Measurements from ENCODE around the gene REC114.
"Not testable (repeated sequence)": the region's sequence is repeated elsewhere in the genome, so short reads cannot be mapped to it uniquely, and the experiment has no call there.

Gene REC114

DNA sequence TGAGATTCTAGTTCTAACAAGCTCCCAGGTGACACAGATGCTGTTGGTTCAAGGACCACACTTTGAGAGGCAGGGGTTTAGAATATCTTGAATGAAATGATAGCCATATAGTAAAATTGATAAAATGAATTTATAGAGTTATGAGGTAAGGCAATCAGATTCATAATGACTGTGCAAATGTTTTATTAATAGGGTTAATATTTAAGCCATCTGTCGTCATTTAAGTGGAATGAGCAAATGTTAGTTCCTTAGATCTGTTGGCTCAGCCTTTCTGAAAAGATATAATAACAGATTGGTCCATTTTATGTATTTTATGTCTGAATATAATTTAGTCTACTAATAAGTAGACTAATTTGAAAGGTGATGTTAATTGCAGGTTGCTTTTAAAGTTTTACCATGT, 12.9 kb downstream of the REC114 start:
- DNase-seq (ENCODE audit: low read depth) = no peak

DNA sequence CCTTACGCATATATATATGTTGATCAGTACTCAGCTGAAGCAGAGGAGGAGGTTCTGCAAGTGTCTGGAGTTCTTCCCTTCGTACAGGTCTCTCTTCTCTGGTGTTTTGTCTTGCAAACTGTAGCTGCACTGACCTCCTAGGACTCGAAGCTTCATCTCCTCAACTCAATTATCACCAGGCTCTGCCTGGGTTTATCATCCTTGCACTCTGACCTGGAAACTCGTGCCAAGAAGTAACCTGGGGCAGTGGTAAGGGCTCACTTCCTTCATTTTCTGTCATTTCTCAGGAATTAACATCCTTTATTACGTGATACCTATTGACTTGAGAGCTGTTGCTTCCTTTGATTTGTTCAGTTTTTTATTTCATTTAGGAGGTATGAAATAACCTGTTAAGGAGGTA, 14.4 kb downstream of the REC114 start:
- DNase-seq (ENCODE audit: low read depth) = no peak

DNA sequence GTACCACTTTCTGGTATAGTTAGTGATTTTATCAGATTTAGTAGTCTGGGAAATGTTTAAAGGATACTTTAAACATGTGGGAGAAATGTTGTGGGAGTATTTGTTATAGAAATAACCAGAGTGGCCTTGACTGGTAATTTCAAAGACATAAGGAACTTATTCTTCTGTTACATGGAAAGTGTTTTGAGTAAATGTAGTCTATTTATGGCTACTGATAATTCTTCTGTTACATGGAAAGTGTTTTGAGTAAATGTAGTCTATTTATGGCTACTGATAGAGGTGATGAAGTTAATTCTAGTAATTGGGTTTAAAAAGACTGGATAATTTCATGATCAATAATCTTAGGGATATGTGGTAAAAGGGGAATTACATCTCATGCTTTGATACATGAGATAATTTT, 17.7 kb downstream of the REC114 start:
- DNase-seq (ENCODE audit: low read depth) = no peak

DNA sequence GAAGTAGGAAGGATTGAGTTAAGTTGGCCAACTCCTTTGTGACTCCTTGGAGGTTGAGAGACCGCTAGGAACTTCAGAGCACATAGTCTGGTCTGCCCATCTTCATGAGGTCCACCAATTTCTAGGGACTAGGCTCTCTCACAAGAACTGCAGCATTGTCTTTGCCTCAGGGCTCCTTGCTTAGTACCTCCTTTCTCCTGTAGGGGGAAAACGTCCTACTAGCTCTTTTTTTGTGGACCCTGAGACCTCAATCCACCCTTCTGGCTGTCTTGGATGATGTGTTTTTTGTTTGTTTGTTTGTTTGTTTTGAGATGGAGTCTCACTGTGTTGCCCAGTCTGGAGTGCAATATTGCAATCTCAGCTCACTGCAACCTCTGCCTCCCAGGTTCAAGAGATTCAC, 21.6 kb downstream of the REC114 start:
- DNase-seq (ENCODE audit: low read depth) = no peak

DNA sequence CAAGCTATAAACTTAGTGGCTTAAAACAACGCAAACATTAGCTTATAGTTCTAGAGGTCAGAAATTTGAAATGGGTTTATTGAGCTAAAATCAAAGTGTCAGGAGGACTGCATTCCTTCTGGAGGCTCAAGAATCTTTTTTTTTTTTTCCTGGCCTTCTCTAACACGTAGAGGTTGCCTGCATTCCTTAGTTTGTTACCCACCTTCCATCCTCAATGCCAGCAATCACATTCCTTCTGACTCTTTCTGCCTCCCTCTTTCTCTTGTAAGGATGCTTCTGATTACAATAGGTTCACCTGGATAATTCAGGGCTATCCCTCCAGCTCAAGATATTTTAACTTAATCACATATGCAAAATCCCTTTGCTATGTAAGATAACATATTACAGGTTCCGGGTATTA, 24.8 kb downstream of the REC114 start:
- DNase-seq (ENCODE audit: low read depth) = no peak

DNA sequence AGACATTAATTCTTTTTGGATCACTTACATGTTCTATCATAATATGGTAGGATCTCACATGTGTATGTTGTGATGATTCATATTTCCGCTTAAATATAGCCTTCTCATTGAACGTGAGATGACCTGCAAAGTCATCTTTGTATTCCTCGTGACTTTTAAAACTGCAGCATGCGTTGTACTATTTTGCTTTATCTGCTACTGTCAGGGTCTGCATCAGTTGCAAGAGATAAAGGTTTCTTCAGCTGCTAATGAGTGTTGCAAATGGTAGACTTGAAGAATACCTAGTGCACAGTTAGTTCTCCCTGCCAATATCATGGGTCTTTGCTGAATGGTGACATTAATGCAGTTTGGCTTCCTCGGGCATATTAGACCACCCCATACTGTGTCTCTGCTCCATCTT, 31.8 kb downstream of the REC114 start:
- no peak for DNase-seq (ENCODE audit: low read depth)

DNA sequence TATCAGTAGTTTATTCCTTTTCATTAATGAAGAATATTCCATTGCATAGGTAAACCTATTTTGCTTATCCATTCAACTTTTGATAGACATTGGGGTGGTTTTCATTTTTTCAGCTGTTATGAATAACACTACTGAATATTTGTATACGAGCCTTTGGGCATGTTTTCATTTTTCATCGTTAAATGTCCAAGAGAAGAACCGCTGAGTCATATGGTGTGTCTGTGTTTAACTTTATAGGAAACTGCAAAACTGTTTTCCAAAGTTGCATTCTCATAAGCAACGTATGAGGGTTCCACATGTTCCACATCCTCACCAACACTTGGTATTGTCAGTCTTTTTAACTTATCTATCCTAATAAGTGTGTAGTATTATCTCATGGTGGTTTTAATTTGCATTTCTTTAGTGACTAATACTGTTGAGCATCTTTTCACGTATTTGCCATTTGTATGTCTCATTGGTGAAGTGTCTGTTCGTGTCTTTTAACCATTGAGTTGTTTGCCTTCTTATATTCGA, 33.8 kb downstream of the REC114 start:
- DNase-seq (ENCODE audit: low read depth) = no peak

DNA sequence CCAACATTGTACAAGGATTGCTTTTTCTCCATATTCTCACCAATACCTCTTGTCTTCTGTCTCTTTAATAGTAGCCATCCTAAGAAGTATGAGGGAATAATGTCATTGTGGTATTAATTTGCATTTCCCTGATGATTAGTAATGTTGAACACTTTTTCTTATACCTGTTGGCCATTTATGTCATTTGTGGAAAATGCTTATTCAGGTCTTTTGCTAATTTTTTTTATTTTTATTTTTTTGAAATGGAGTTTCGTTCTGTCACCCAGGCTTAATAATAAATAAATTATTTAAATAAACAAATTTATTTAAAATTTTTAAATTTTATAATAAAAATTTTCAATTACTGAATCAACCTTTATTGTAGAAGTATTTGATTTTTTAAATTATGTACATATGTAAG, 37.1 kb downstream of the REC114 start:
- no peak for DNase-seq (ENCODE audit: low read depth)

DNA sequence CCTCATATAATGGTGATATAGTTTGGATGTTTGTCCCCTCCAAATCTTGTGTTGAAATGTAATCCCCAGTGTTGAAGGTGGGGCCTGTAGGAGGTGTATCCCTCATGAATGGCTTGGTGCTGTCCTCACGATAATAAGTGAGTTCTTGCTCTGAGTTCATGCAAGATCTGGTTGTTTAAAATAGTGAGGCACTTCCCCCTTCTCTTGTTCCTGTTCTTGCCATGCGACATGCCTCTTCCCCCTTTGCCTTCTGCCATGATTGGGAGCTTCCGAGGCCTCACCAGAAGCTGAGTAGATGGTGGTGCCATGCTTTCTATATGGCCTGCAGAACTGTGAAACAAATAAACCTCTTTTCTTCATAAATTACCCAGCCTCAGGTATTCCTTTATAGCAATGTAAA, 39.2 kb downstream of the REC114 start:
- DNase-seq (ENCODE audit: low read depth) = no peak

DNA sequence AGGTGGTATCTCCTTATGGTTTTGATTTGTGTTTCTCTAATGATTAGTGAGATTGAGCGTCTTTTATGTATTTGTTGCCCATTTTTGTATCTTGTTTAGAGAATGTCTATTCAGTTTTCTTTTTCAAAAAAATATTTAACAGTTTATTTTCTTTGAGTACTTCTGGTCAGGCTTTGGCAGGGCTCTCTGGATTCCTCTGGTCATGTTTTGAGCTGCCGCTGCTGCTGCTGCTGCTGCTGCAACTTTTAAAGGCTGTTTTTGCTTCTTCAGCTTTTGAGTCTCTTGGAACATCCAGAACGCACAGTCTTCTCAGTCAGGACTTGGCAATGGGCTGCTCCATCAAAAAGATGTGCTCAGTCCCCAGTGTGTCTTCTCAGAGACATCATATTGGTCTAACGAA, 40.1 kb downstream of the REC114 start:
- no peak for DNase-seq (ENCODE audit: low read depth)

DNA sequence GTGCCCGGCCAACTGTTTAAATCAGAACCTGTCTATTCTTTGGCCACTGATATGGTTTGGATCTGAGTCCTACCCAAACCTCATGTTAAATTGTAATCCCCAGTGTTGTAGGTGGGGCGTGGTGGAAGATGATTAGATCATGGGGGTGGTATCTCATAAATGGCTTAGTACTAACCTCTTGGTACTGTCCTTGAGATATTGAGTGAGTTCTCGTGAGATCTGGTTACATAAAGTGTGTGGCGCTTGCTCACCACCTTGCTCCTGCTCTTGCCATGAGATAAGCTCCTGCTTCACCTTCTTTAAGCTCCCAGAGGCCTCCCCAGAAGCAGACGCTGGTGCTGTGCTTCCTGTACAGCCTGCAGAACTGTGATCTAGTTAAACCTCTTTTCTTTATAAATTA, 42.4 kb downstream of the REC114 start:
- DNase-seq (ENCODE audit: low read depth) = no peak

DNA sequence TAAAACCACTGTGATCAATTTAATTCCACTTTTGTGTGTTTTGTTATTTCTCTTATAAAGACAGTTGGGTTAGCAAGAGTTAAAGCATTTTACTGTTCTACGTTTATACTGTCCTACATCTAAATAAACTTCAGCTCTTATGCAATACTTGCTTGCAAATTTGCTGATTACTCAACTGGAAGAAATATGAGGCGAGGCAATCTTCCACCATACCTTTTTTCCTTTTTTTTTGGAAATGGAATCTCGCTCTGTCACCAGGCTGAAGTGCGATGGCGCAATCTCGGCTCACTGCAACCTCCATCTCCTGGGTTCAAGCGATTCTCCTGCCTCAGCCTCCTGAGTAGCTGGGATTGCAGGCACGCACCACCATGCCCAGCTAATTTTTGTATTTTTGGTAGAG, 42.9 kb downstream of the REC114 start:
- DNase-seq (ENCODE audit: low read depth) = not testable (repeated sequence)

DNA sequence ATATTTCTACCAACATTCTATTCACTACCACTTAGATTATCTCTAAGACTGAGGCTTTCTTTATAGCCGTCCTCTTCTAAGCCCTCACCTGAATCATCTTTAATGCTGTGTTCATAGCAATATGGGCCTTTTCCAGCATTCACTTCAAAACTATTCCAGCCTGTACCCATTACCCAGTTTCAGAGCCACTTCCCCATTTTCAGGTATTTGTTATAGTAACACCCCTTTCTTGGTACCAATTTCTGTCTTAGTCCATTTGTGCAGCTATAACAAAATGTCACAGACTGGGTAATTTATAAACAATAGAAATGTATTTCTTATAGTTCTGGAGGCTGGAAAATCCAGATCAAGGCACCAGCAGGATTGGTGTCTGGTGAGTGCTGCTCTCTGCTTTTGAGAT, 45.7 kb downstream of the REC114 start:
- no peak for DNase-seq (ENCODE audit: low read depth)

DNA sequence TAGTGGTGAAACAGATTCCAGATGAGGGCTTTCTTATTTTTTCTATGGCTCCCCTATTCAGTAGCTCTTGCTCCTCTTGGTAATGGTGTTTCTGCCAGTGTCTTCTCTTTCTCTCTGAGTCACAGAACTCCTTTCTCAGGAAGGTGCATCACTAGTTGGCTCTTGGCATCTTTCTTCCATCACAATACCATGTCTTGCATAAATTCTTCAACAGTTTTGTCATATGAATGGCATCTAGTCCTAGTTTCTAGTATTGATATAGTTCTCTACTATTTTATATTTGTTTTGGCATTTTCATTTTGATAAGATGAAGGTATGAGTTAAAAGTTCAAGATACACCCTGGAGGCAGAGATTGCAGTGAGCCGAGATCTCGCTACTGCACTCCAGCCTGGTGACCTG, 51.0 kb downstream of the REC114 start:
- DNase-seq (ENCODE audit: low read depth) = no peak

DNA sequence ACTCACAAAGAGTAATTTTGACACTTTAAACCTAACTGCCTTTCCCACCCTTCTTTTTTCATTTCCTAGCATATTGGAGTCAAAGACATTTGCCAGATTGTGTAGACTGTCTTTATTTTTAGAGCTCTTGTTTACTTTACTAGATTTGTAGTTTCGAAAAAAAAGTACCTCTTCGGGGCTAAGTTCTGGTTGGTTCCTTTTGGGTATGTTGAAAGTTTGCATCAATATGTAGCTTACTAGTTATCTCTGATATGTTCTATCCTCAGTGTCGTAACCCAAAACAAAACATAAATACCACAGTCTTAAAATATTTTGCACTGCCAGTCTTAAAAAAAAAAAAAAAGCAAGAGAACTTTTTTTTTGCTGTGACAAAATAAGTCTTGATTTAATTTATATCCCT, 52.2 kb downstream of the REC114 start:
- DNase-seq (ENCODE audit: low read depth) = no peak

DNA sequence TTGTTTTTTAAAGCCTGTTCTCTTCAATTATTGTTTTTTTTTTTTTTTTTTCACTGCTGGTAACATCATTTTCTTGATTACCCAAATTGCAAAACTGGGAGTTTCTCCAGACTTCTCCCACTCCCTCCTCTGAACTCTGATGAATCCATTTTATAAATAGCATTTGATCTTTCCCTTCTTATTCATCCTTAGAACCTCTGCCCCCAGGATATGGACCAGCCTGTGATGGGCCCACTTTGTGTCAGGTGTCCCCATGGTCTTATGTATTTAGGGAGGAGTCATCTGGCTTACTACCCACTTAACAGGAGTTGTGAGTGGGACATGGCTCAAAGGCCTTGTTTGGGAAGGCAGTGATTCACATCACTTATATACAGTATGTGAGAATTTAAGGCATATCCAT, 57.7 kb downstream of the REC114 start:
- DNase-seq (ENCODE audit: low read depth) = no peak

DNA sequence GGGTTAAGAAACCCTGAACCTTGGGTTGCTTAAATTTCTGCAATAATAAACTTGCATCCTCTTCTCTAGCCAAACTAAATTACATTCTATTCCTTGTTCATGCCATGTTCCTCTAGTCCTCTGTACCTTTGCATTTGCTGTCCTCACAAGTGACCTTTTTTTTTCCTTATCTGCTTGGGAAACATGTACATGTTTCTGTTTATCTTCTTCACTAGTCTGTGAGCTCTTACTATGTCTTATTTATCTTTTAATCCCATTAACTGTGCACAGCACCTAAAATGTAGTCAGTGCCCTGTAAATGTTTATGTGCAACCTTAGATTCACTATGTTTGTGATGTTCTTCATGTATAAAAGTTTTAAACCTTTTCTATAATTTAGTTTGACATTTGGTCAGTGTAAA, 61.9 kb downstream of the REC114 start:
- no peak for DNase-seq (ENCODE audit: low read depth)

DNA sequence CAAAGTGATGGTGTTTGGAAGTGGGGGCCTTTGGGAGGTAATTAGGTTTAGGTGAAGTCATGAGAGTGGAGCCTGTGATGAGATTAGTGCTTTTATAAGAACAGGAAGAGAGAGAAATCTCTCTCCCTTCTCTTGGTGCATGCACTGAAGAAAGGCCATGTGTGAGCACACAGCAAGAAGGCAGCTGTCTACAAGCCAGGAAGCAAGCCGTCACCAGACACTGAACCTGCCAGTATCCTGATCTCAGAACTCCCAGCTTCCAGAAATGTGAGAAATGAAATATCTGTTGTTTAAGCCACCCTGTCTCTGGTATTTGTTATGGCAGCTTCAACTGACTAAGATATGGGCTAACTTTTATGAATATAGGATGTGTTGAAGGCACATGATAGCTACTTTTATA, 72.6 kb downstream of the REC114 start:
- no peak for DNase-seq (ENCODE audit: low read depth)

DNA sequence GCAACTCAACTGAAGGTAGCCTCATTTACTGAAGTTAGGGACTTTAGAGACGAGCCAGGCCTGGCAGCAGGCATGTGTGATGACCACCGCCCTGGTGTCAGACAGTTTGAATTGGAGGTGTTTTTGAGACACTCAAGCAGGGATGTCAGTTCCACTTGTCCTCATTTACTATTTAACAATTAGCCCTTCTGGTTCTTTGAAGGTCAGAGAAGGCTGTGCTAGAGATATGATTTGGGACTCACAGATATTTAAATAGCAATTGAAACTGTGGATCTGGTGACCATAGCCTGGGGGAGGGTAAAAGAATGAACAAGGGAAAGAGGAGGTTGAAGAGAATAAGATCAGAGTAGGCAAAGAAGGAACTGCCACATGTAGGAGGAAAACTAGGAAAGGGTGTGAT, 74.6 kb downstream of the REC114 start:
- no peak for DNase-seq (ENCODE audit: low read depth)

DNA sequence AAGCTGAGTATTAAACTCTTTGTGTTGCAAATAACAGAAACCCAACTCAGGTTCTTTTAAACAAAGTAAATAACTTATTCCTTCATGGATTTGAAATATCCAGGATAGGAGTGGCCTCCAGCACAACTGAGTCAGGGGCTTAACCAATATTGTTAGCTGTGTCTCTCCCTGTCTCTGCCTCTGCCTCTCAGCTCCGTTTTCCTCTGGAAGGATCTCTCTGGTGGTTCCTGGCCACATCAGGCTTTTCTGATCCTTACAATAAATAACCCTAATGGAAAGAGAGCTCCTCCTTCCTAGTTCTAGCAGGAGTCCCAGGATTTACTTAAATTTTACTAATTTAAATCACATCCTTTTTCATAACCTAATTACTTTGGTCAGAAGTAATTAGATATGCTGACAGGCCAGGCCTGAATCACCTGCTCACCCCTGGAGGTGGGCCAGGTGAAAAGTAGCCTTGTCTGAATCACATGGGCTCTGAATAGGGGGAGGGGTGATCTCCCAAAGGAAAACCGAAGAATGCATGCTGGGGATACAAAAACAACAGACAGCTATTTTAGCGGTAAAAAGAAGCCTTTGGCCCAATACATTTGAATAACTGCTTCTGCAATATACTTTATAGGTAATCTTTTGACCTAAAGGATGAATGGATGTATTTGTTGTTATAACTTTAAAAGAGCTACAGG, 75.4 kb downstream of the REC114 start:
- no peak for DNase-seq (ENCODE audit: low read depth)

DNA sequence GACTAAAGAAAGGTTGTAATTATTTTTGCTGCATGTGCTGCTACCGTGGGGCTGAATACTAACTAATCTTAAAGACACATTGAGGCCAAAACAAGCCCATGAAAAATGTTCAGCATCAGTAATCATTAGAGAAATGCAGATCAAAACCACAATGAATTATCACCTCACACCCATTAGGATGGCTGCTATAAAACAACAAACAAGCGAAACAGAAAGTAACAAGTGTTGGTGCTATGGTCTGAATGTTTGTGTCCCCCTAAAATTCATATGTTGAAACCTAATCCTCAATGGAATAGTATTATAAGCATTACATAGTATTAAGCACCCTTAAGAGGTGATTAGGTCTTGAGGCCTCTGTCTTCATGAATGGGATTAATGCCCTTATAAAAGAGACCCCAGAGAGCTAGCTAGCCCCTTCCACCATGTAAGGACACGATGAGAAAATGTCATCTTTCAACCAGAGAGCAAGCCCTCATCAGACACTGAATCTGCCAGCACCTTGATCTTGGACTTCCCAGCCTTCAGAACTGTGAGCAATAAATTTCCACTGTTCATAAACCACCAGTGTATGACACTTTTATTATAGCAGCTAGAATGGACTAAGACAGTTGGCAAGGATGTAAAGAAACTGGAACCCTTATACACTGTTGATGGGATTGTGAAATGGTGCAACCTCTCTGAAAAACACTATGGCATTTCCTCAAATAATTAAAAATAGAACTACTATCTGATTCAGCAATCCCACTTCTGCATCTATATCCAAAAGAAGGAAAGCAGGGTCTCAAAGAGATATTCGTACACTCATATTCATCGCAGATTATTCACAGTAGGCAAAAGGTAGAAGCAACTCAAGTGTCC, 76.1 kb downstream of the REC114 start:
- DNase-seq (ENCODE audit: low read depth) = no peak

DNA sequence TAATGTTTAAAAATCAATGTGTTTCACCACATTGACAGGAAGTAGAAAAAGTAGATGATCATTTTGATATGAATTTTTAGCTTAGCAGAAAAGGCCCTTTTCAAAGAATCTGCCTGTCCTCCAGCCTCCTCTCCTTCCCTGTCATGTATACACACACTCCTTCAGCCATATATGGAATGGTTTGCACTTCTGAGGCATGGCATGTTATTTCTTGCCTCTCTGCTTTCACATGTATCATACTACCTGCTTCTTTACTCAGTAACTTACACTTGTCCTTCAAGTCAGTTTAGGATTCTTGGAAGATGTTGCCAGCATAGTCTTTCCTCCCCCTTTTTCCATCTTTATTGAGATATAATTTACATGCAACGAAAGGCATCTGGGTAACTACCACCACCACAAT, 79.0 kb downstream of the REC114 start:
- DNase-seq (ENCODE audit: low read depth) = no peak

DNA sequence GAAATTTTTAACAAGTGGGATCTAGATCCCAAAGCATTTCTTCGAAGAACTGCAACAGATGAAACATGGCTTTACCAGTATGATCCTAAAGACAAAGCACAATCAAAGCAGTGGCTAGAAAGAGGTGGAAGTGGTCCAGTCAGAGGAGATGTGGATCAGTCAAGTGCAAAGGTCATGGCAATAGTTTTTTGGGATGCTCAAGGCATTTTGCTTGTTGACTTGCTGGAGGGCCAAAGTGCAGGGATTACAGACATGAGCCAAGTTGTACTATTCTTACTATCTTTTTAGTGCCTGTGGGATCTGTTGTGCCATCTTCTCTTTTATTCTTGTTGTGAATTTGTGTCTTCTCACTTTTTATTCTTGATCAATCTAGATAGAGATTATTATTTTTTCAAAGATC, 82.0 kb downstream of the REC114 start:
- no peak for DNase-seq (ENCODE audit: low read depth)

DNA sequence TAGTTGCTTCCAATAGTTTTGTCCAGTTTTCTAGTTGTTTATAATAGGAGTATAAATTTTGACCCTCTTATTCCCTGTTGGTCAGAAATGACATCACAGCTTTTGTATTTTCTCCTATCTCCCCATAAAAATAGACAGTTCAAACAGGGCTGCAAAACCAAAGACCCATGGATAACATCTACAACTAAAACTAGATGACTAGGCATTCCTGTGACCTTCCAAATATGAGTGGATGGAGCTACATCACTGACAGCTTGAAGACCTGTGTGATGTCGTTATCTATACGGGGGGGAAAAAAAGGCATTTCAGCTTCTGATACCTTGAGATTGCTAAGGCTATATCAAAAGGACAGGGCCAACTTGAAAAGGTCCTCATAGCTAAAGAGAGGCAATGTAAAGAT, 84.6 kb downstream of the REC114 start:
- no peak for DNase-seq (ENCODE audit: low read depth)

All from activated T-cell treated with anti-CD3 and anti-CD28 coated beads for 1 hour (primary cell).